K562 (cell line): ENCODE measurements around the gene ZDHHC11. TPM values are rescaled to one million over a fixed set of nuclear protein-coding genes. Genes with fewer than 3 reads are reported as not detected.
A peak's percentile ranks its signal among the peaks of the same experiment; 100 is the strongest.

ENCODE experiments used
- CBFB ChIP-seq: sonication (generic); formaldehyde crosslinking; IDR thresholded peaks from 2 replicates; pipeline ENCODE4 v1.4.0; 2020; ENCODE audit warnings: mild to moderate bottlenecking, missing genetic modification reagents
- FOXM1 ChIP-seq, 2 experiments: fragments of 450-650 bp in 1 of 2; sonication (generic) in 1 of 2; formaldehyde crosslinking in 1 of 2; IDR thresholded peaks; 2 replicates each; pipeline versions ENCODE4 v1.6.1 to v1.9.0; 2017 to 2022; ENCODE audit warnings: low read depth in 2 of 2, mild to moderate bottlenecking in 2 of 2, missing genetic modification reagents in 1 of 2, moderate library complexity in 1 of 2
- KAT7 ChIP-seq: sonication (generic); formaldehyde crosslinking; IDR thresholded peaks from 2 replicates; pipeline ENCODE4 v1.8.0; 2022; ENCODE audit warnings: missing genetic modification reagents, mild to moderate bottlenecking, borderline replicate concordance
- NR3C1 ChIP-seq: sonication (generic); formaldehyde crosslinking; IDR thresholded peaks from 2 replicates; pipeline ENCODE4 v1.8.1; 2022; ENCODE audit warnings: missing genetic modification reagents
- RREB1 ChIP-seq: fragments of 250-450 bp; sonication (Bioruptor Pico); IDR thresholded peaks from 2 replicates; pipeline ENCODE4 v1.4.0; 2020
- TOE1 ChIP-seq, 2 experiments: fragments of 450-650 bp in 1 of 2; sonication (generic) in 1 of 2; formaldehyde crosslinking in 1 of 2; IDR thresholded peaks; 2 replicates each; pipeline versions ENCODE4 v1.7.1 to v1.8.0; 2016 to 2022; ENCODE audit warnings: borderline replicate concordance in 2 of 2, mild to moderate bottlenecking in 2 of 2, antibody characterized with exemption in 1 of 2, inconsistent platforms in 1 of 2, low read depth in 1 of 2, missing genetic modification reagents in 1 of 2, moderate library complexity in 1 of 2
- polyA plus RNA-seq, 8 experiments: library from polyadenylated mRNA; depleted of rRNA in 4 of 8; stranded (reverse) in 5 of 8; unstranded in 3 of 8; fragments of >200 nt; fragmentation: Nextera tagmentation in 2 of 8; fragmentation: Illumina TruSeq in 1 of 8; extraction: Ambion mirVana in 2 of 8; extraction: Trizol in 1 of 8; gene quantifications; 2 replicates each; pipeline versions ENCODE4 v1.2.1 to v1.2.3, GENCODE V29; 2011 to 2014; ENCODE audit warnings: inconsistent platforms in 1 of 8, missing spikeins in 1 of 8
- total RNA-seq, 7 experiments: library from RNA; depleted of rRNA in 6 of 7; stranded (reverse); fragments of >200 nt in 6 of 7; fragmentation: Illumina TruSeq in 2 of 7; extraction: Trizol in 2 of 7; gene quantifications; 2 replicates each; pipeline versions ENCODE4 v1.2.1 to v1.2.3, GENCODE V29; 2011 to 2021; ENCODE audit warnings: low replicate concordance in 1 of 7
- TF ChIP-seq, protein P1 (sequence below): sonication (generic); formaldehyde crosslinking; IDR thresholded peaks from 2 replicates; pipeline ENCODE4 v1.8.0; 2022; ENCODE audit warnings: mild to moderate bottlenecking, missing genetic modification reagents

Gene ZDHHC11
- total and polyA plus RNA-seq, 9 of the 15 experiments (the other 6 are each of a cell fraction or from before 2014, with no cell fraction given): 0.07 to 2.3 (median 0.52) TPM

DNA sequence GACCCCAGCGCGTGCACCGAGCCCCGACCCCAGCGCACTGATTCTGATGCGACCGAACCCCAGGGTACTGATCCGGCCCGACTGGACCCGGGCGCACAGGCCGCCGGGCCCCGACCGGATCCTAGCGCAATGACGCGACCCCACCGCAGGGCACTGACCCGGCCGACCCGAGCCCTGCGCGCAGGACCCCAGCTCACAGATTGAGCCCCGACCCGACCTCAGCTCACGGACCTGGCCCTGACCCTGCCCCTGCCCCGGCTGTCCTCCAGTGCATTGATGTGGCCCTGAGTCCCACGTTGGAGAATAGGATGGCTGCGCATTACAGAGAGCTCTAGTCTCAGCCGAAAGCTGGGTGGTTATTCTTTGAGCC is 42.3 kb upstream of the ZDHHC11 start (continued):
- TF ChIP-seq RREB1 (CRISPR knock-in tag): no peak
- TF ChIP-seq, protein P1, sequence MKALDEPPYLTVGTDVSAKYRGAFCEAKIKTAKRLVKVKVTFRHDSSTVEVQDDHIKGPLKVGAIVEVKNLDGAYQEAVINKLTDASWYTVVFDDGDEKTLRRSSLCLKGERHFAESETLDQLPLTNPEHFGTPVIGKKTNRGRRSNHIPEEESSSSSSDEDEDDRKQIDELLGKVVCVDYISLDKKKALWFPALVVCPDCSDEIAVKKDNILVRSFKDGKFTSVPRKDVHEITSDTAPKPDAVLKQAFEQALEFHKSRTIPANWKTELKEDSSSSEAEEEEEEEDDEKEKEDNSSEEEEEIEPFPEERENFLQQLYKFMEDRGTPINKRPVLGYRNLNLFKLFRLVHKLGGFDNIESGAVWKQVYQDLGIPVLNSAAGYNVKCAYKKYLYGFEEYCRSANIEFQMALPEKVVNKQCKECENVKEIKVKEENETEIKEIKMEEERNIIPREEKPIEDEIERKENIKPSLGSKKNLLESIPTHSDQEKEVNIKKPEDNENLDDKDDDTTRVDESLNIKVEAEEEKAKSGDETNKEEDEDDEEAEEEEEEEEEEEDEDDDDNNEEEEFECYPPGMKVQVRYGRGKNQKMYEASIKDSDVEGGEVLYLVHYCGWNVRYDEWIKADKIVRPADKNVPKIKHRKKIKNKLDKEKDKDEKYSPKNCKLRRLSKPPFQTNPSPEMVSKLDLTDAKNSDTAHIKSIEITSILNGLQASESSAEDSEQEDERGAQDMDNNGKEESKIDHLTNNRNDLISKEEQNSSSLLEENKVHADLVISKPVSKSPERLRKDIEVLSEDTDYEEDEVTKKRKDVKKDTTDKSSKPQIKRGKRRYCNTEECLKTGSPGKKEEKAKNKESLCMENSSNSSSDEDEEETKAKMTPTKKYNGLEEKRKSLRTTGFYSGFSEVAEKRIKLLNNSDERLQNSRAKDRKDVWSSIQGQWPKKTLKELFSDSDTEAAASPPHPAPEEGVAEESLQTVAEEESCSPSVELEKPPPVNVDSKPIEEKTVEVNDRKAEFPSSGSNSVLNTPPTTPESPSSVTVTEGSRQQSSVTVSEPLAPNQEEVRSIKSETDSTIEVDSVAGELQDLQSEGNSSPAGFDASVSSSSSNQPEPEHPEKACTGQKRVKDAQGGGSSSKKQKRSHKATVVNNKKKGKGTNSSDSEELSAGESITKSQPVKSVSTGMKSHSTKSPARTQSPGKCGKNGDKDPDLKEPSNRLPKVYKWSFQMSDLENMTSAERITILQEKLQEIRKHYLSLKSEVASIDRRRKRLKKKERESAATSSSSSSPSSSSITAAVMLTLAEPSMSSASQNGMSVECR (CRISPR knock-in tag): peak; percentile 0; the same call in 1 of the 2 replicates
- TF ChIP-seq TOE1 (IDR thresholded peaks at IDR 0.05; ENCODE audit: borderline replicate concordance): no peak
- TF ChIP-seq TOE1 (CRISPR knock-in tag; IDR thresholded peaks at IDR 0.05; ENCODE audit: borderline replicate concordance, low read depth): 0 out of 2 replicates have a peak, but pooled peaks have one; percentile 24
- TF ChIP-seq FOXM1 (IDR thresholded peaks at IDR 0.05; ENCODE audit: low read depth): no peak
- TF ChIP-seq FOXM1 (CRISPR knock-in tag; IDR thresholded peaks at IDR 0.05; ENCODE audit: low read depth): peak; percentile 9; the same call in 1 of the 2 replicates
- TF ChIP-seq KAT7 (CRISPR knock-in tag): peak; percentile 79; the same call in 1 of the 2 replicates
- peak; percentile 83 for TF ChIP-seq CBFB (CRISPR knock-in tag)
- 0 out of 2 replicates have a peak, but pooled peaks have one; percentile 5 for TF ChIP-seq NR3C1 (CRISPR knock-in tag)
